Tibial nerve (tissue), 4 donors: ENCODE results near the gene TLDC2. TPM values are rescaled to one million over a fixed set of nuclear protein-coding genes. Genes with fewer than 3 reads are reported as not detected.

Source experiments
- DNase-seq, 2 donors: peaks; one replicate each; pipeline ENCODE4 v3.0.0-alpha.2; 2019; ENCODE audit warnings: low spot score in 2 of 2
- H3K27ac ChIP-seq, 4 donors: fragments of 200-600 bp; sonication (generic) in 3 of 4; one replicate each; pipeline ENCODE4 v1.5.1; 2017 to 2019; ENCODE audit warnings: mild to moderate bottlenecking in 1 of 4
- H3K27me3 ChIP-seq, 2 donors: fragments of 200-600 bp; sonication (generic) in 1 of 2; one replicate each; pipeline versions ENCODE4 v1.5.1 to v1.6.0; 2017 to 2019
- H3K36me3 ChIP-seq, 3 donors: fragments of 200-600 bp; sonication (generic); one replicate each; pipeline ENCODE4 v1.5.1; 2018 to 2019
- H3K4me1 ChIP-seq, 4 donors: fragments of 200-600 bp; sonication (generic) in 3 of 4; one replicate each; pipeline ENCODE4 v1.5.1; 2017 to 2019
- H3K4me3 ChIP-seq, 4 donors: fragments of 200-600 bp; sonication (generic) in 3 of 4; one replicate each; pipeline ENCODE4 v1.5.1; 2017 to 2019; ENCODE audit warnings: mild to moderate bottlenecking in 1 of 4, moderate library complexity in 1 of 4
- H3K9me3 ChIP-seq, 4 donors: fragments of 200-600 bp; sonication (generic) in 3 of 4; one replicate each; pipeline ENCODE4 v1.5.1; 2017 to 2019
- EP300 ChIP-seq, 2 donors: sonication (generic); formaldehyde crosslinking; IDR thresholded peaks; one replicate each; pipeline ENCODE4 v1.6.1; 2017; ENCODE audit warnings: antibody characterized with exemption in 2 of 2, mild to moderate bottlenecking in 1 of 2
- POLR2A ChIP-seq, 2 donors: fragments of 450-650 bp; IDR thresholded peaks; one replicate each; pipeline ENCODE4 v1.6.1; 2017; ENCODE audit warnings: antibody characterized with exemption in 2 of 2, mild to moderate bottlenecking in 2 of 2, moderate library complexity in 2 of 2
- whole genome bisulfite sequencing, 2 donors: methylation state at CpG; one replicate each; pipeline ENCODE4 v1.1.5; 2018; 5-methylcytosine and 5-hydroxymethylcytosine counted together
- total RNA-seq, 4 donors: library from RNA; depleted of rRNA; stranded (reverse); fragments of >200 nt; gene quantifications; one replicate each; pipeline ENCODE4 v1.1.0, GENCODE V29; 2016
- TF ChIP-seq, protein P1 (sequence below), 5 experiments: fragments of 200-600 bp in 3 of 5; fragments of 450-650 bp in 2 of 5; sonication (generic) in 3 of 5; IDR thresholded peaks; one replicate each; pipeline ENCODE4 v1.5.1; 2016 to 2019; ENCODE audit warnings: antibody characterized with exemption in 5 of 5, mild to moderate bottlenecking in 3 of 5, moderate library complexity in 2 of 5

Gene TLDC2
- not detected for total RNA-seq

DNA sequence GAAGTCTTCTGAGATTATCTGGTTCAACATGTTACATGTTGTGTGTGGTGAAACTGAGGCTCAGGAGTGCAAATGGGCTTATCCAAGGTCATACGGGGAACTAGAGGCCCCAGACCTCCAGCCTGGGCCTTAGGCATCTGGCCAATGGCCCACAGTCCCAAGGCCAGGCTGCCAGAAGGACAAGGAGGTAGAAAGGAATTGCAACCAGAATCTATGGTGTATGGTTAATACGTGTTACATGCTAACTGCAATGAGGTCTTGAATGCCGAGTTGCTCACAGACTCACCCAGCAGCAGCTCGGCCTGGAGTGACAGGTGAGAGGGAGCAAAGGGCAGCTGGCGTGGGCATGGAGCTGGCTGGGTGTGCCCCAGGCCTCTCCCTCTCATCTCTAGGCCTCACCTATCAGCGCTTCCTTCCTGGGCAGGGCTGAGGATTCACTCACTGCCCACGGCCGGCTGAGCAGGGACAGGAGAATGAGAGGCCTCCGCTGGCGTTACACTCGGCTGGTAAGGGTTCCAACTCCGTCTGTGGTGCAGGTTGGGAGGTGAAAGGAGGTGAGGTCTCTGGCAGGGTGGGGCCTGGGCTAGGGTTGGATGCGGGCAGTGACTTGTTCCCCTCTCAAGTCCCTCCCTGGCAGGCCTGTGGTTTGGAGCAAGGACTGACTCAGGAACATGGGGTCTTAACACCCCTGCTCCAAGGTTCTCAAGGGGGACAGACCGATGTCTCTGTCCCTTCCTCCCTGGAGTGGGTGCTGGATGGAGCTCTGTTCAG, at the start of gene TLDC2:
Gene TLDC2, plus strand, starts transcription at position 437 of the 771 bp plus-strand sequence. Its CDS starts 37 bp downstream, at position 474.
- no peaks in the 10 kb centered on the region for H3K27me3 ChIP-seq
- DNase-seq = no peak

DNA sequence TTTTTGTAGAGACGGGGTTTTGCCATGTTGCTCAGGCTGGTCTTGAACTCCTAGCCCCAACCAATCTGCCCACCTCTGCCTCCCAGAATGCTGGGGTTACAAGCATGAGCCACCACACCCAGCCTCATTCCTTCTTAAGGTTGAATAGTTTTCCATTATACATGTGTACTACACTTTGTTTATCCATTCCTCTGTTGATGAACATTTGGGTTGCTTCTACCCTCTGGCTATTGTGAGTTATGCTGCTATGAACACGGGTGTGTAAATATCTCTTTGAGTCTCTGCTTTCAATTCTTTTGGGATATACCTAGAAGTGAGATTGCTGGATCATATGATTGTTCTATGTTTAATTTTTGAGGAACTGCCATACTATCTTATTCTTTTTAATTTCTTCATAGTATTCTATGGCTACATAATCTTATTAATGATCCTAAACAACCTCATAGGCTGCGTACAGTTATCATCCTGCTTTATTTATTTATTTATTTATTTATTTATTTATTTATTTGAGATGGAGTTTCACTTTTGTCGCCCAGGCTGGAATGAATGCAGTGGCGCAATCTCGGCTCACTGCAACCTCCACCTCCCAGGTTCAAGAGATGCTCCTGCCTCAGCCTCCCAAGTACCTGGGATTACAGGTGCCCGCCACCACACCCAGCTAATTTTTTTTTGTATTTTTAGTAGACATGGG, 49.2 kb upstream of the TLDC2 start:
- TF ChIP-seq, protein P1, sequence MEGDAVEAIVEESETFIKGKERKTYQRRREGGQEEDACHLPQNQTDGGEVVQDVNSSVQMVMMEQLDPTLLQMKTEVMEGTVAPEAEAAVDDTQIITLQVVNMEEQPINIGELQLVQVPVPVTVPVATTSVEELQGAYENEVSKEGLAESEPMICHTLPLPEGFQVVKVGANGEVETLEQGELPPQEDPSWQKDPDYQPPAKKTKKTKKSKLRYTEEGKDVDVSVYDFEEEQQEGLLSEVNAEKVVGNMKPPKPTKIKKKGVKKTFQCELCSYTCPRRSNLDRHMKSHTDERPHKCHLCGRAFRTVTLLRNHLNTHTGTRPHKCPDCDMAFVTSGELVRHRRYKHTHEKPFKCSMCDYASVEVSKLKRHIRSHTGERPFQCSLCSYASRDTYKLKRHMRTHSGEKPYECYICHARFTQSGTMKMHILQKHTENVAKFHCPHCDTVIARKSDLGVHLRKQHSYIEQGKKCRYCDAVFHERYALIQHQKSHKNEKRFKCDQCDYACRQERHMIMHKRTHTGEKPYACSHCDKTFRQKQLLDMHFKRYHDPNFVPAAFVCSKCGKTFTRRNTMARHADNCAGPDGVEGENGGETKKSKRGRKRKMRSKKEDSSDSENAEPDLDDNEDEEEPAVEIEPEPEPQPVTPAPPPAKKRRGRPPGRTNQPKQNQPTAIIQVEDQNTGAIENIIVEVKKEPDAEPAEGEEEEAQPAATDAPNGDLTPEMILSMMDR (IDR thresholded peaks at IDR 0.05) = no peak
- TF ChIP-seq EP300 (IDR thresholded peaks at IDR 0.05) (no peak), POLR2A (IDR thresholded peaks at IDR 0.05) (no peak)
- WGBS, 2 donors = 91 to 92% methylated on average over 7 of the region's 7 CpGs
- H3K9me3 ChIP-seq = no peaks in the 10 kb centered on the region
- peaks cover 0 to 53% (median 22%) of the 10 kb centered on the region in 4 donors for H3K4me1 ChIP-seq
- H3K27ac ChIP-seq = peak overlapping the region in 1 of 4 donors; percentile 18
- peaks cover 0 to 36% (median 0%) of the 10 kb centered on the region in 3 donors for H3K36me3 ChIP-seq
- no peak for DNase-seq
- H3K4me3 ChIP-seq = no peak overlapping the region
- no peaks in the 10 kb centered on the region for H3K27me3 ChIP-seq

More for the DNA sequence above, at the start of gene TLDC2:
- Histone ChIP-seq H3K9me3 (no peaks in the 10 kb centered on the region), H3K27ac (peak within 1 kb of the TSS in 1 of 4 donors; percentile 68), H3K36me3 (no peaks in the 10 kb centered on the region), H3K4me3 (no peak within 1 kb of the TSS), H3K4me1 (no peaks in the 10 kb centered on the region)
- TF ChIP-seq, protein P1 (IDR thresholded peaks at IDR 0.05) = no peak
- TF ChIP-seq EP300 (IDR thresholded peaks at IDR 0.05) = no peak
- no peak for TF ChIP-seq POLR2A (IDR thresholded peaks at IDR 0.05)
- 78 to 81% methylated on average over 14 of the region's 14 CpGs for WGBS, 2 donors

DNA sequence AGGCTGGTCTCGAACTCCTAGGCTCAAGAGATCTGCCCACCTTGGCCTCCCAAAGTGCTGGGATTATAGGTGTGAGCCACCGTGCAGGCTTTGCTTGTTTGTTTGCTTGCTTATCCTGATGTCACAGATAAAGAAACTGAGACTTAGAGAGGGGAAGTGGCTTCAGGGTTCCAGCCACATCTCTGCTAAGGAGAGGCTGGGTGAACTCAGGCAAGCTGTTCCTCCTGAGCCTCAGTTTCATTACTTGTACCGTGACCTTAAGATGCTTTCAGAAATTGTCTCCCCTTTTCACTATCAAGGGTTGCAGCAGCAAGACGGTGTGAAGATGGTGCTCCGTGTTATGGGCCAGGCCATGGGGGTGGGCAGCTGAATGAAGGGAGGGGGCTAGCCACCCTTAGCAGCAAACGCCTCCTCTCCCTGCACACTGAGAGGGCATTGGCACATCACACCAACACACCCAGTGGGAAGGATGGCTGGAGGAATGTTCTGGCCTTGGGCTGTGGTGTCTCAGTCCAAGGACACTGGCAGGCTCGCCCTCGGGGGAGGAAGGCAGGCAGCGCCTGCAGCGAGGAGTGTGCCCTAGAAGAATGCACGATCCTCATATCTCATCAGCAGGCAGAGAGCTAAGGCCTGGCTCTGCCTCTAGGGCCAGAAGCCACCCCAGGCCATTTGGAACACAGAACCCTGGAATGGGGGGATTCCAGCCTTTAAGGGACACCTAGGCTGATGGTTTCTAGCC, 48.2 kb upstream of the TLDC2 start:
- Histone ChIP-seq H3K36me3 (peaks cover 0 to 36% (median 0%) of the 10 kb centered on the region in 3 donors), H3K9me3 (no peaks in the 10 kb centered on the region), H3K4me1 (peaks cover 0 to 53% (median 27%) of the 10 kb centered on the region in 4 donors), H3K27me3 (no peaks in the 10 kb centered on the region), H3K4me3 (no peak overlapping the region), H3K27ac (peak overlapping the region in 1 of 4 donors; percentile 25)
- WGBS, 2 donors = 62 to 77% methylated on average over 7 to 11 of the region's 11 CpGs
- no peak for DNase-seq
- TF ChIP-seq, protein P1 (IDR thresholded peaks at IDR 0.05) = no peak
- TF ChIP-seq EP300 (IDR thresholded peaks at IDR 0.05) (no peak), POLR2A (IDR thresholded peaks at IDR 0.05) (no peak)

DNA sequence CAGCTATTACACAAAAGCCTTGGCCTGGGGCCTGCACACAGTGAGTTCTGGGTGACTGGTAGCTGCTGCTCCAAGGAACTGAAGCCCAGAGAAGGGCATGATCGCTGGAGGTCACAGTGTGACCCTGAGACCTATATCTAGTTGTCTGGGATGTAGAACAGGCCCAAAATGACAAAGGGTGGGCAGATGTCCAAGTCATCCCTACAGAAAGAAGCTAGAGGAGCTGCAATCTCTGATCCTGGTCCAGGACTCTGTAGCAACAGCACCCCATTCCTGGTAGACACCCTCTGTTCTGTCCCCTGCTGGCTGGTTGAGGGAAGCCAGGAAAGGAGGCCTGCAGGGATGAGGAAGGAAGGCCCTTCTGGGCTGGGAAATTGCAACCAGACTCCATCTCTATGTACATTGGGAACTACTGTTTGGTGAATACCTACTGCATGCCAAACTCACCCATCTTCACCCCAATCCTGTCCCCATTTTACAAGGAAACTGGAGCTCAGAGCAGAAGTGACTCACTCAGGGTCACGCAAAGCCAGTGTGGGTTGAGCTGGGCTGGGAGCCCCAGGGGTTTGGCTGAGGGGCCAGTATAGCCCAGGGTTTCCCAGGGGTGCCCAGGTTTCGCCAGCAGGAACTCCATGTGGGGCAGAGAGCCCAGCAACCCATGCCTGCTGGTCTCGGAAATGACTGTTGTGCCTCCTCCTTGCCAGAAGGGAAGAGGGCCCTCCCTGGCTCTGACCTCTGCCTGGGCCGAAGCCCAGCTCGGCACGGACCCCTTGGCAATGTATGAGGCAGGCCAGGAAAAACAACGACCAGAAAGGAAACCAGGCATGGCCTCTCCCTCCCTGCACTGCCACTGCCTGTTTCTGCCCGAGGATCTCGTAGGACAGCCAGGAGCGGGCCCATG, 44.9 kb upstream of the TLDC2 start:
- Histone ChIP-seq H3K27me3 (no peaks in the 10 kb centered on the region), H3K36me3 (peaks cover 0 to 19% (median 0%) of the 10 kb centered on the region in 3 donors), H3K4me3 (no peak overlapping the region), H3K4me1 (peaks cover 8 to 79% (median 52%) of the 10 kb centered on the region in 4 donors), H3K27ac (peak overlapping the region in 3 of 4 donors; percentile 83 to 97 (median 95)), H3K9me3 (no peaks in the 10 kb centered on the region)
- peak in 1 of 2 donors; percentile 23 for DNase-seq
- WGBS, 2 donors = 33 to 37% methylated on average over 6 to 9 of the region's 11 CpGs
- TF ChIP-seq, protein P1 (IDR thresholded peaks at IDR 0.05) = peak; percentile 15 to 45 (median 27)
- peak in 1 of 2 donors; percentile 61 for TF ChIP-seq EP300 (IDR thresholded peaks at IDR 0.05)
- no peak for TF ChIP-seq POLR2A (IDR thresholded peaks at IDR 0.05)
